ENCODE measurements around the gene HSPBAP1.

DNA sequence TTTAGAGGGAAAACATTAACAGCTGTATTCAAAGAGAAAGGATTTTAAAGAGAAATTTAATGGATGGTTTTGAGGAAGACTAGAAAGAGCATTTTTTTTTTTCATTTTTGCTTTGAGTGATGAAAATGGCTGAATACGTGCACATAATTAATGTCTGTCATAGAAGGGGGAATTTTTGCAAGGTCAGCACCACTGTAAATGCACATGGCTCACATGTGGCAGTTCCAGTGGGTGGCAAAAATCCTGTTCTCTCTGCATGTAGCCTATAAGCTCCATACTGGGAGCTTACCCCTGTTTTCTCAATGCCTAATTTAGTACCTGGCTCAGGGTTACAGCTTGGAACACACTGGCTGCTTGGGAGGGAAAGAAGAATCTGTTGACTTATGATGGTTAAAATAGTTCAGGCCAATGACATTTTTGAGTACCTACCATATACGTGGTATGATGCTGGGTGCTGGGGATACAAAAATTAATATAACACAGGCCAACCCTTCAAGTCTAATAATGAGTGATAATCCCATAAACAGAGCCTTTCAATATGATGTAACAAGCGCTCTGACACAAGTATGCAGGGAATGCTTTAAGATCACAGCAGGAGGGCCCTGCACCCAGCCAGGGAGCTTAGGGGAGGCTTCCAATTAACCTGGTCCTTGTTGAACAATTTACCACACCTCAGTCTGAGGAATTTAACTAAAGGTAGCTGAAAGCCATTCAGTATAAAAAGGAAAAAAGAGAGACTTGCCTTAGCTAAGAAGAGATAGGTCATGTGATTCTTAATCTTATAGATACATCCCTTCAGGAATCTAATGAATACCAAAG lies 33.0 kb downstream of the HSPBAP1 start:
- TF ChIP-seq TAF1 (IDR thresholded peaks at IDR 0.05; ENCODE audit: borderline replicate concordance, low read depth, low read length) (no peak), POLR2A (IDR thresholded peaks at IDR 0.05; ENCODE audit: low read depth, low read length) (no peak), POLR2AphosphoS5 (IDR thresholded peaks at IDR 0.05; ENCODE audit: low read depth, low read length) (no peak)
